ENCODE measurements around the gene MXI1. TPM values are rescaled to one million over a fixed set of nuclear protein-coding genes. Genes with fewer than 3 reads are reported as not detected.
A peak's percentile ranks its signal among the peaks of the same experiment; 100 is the strongest.

The MXI1 gene
- total RNA-seq, 2 experiments from 2014 or later: 24.4 to 26.7 TPM

- Mint-ChIP-seq H3K4me1 (peaks cover under 1% of the 10 kb centered on the region), H3K27ac (no peak overlapping the region), H3K4me3 (no peak overlapping the region), H3K9me3 (no peaks in the 10 kb centered on the region), H3K36me3 (peaks cover 5% of the 10 kb centered on the region), H3K27me3 (no peaks in the 10 kb centered on the region)
- no peak for DNase-seq
Measured at GRCh38 chr10:110284262-110284661, 76.9 kb downstream of the MXI1 start.

GRCh38 chr10:110285501-110285900, 78.1 kb downstream of the MXI1 start:
- Mint-ChIP-seq H3K4me1 (no peaks in the 10 kb centered on the region), H3K9me3 (no peaks in the 10 kb centered on the region), H3K4me3 (no peak overlapping the region), H3K36me3 (peaks cover 5% of the 10 kb centered on the region), H3K27ac (no peak overlapping the region), H3K27me3 (no peaks in the 10 kb centered on the region)
- no peak for DNase-seq

- no peak for DNase-seq
- Mint-ChIP-seq H3K27ac (peak overlapping the region; percentile 12), H3K36me3 (peaks cover 2% of the 10 kb centered on the region), H3K9me3 (no peaks in the 10 kb centered on the region), H3K4me3 (no peak overlapping the region), H3K27me3 (no peaks in the 10 kb centered on the region), H3K4me1 (no peaks in the 10 kb centered on the region)
Measured at GRCh38 chr10:110286841-110287240, 79.4 kb downstream of the MXI1 start.

- H3K27me3 Mint-ChIP-seq: no peaks in the 10 kb centered on the region
- no peak overlapping the region for H3K27ac Mint-ChIP-seq
Measured at GRCh38 chr10:110296966-110297365, 89.6 kb downstream of the MXI1 start.

GRCh38 chr10:110300486-110300986, 93.1 kb downstream of the MXI1 start:
- no peak overlapping the region for H3K4me3 Mint-ChIP-seq
- no peaks in the 10 kb centered on the region for H3K27me3 Mint-ChIP-seq
- DNase-seq: no peak
- no peak overlapping the region for H3K27ac Mint-ChIP-seq
- peaks cover 38% of the 10 kb centered on the region for H3K4me1 Mint-ChIP-seq
- H3K9me3 Mint-ChIP-seq: no peaks in the 10 kb centered on the region
- H3K36me3 Mint-ChIP-seq: peaks cover 43% of the 10 kb centered on the region

More at GRCh38 chr10:110296966-110297365, 89.6 kb downstream of the MXI1 start:
- Mint-ChIP-seq H3K4me1 (peaks cover 21% of the 10 kb centered on the region), H3K9me3 (no peaks in the 10 kb centered on the region), H3K36me3 (peaks cover 25% of the 10 kb centered on the region), H3K4me3 (no peak overlapping the region)
- no peak for DNase-seq

- Mint-ChIP-seq H3K9me3 (no peaks in the 10 kb centered on the region), H3K27me3 (no peaks in the 10 kb centered on the region), H3K4me1 (peaks cover 37% of the 10 kb centered on the region), H3K27ac (peak overlapping the region; percentile 91), H3K4me3 (peak overlapping the region; percentile 96), H3K36me3 (peaks cover 29% of the 10 kb centered on the region)
- DNase-seq: no peak
Measured at GRCh38 chr10:110303681-110304080, 96.3 kb downstream of the MXI1 start.

GRCh38 chr10:110304394-110304779, 97.0 kb downstream of the MXI1 start:
- H3K36me3 Mint-ChIP-seq: peaks cover 29% of the 10 kb centered on the region
- no peaks in the 10 kb centered on the region for H3K27me3 Mint-ChIP-seq
- H3K9me3 Mint-ChIP-seq: no peaks in the 10 kb centered on the region
- DNase-seq: peak; percentile 49
- peaks cover 37% of the 10 kb centered on the region for H3K4me1 Mint-ChIP-seq
- peak overlapping the region; percentile 96 for H3K4me3 Mint-ChIP-seq
- peak overlapping the region; percentile 95 for H3K27ac Mint-ChIP-seq

GRCh38 chr10:110304780-110305421, 97.5 kb downstream of the MXI1 start, which contains the start of gene SMNDC1:
Gene SMNDC1, minus strand, starts transcription at chr10:110304920. Its CDS starts 1,333 bp downstream, at chr10:110303587.
- Mint-ChIP-seq H3K4me1 (peaks cover 37% of the 10 kb centered on the region), H3K36me3 (peaks cover 29% of the 10 kb centered on the region), H3K27ac (peak within 1 kb of the TSS; percentile 95), H3K9me3 (no peaks in the 10 kb centered on the region), H3K27me3 (no peaks in the 10 kb centered on the region), H3K4me3 (peak within 1 kb of the TSS; percentile 96)
- DNase-seq: peak; percentile 95

GRCh38 chr10:110305767-110306451, 98.5 kb downstream of the MXI1 start:
- H3K4me3 Mint-ChIP-seq: peak overlapping the region; percentile 96
- peak overlapping the region; percentile 95 for H3K27ac Mint-ChIP-seq
- H3K9me3 Mint-ChIP-seq: no peaks in the 10 kb centered on the region
- H3K27me3 Mint-ChIP-seq: no peaks in the 10 kb centered on the region
- DNase-seq: peak; percentile 53
- peaks cover 23% of the 10 kb centered on the region for H3K36me3 Mint-ChIP-seq
- H3K4me1 Mint-ChIP-seq: peaks cover 36% of the 10 kb centered on the region

GRCh38 chr10:110306452-110306768, 99.0 kb downstream of the MXI1 start:
- Mint-ChIP-seq H3K4me1 (peaks cover 36% of the 10 kb centered on the region), H3K27me3 (no peaks in the 10 kb centered on the region)

GRCh38 chr10:110307805-110308204, 100.4 kb downstream of the MXI1 start:
- peaks cover 13% of the 10 kb centered on the region for H3K36me3 Mint-ChIP-seq
- H3K4me1 Mint-ChIP-seq: peaks cover 27% of the 10 kb centered on the region
- no peaks in the 10 kb centered on the region for H3K9me3 Mint-ChIP-seq
- H3K4me3 Mint-ChIP-seq: no peak overlapping the region
- H3K27me3 Mint-ChIP-seq: peaks cover 1% of the 10 kb centered on the region
- H3K27ac Mint-ChIP-seq: no peak overlapping the region
- DNase-seq: no peak

More at GRCh38 chr10:110306452-110306768, 99.0 kb downstream of the MXI1 start:
- H3K4me3 Mint-ChIP-seq: no peak overlapping the region
- peaks cover 22% of the 10 kb centered on the region for H3K36me3 Mint-ChIP-seq
- peak overlapping the region; percentile 80 for H3K27ac Mint-ChIP-seq
- no peak for DNase-seq
- H3K9me3 Mint-ChIP-seq: no peaks in the 10 kb centered on the region

- Mint-ChIP-seq H3K9me3 (no peaks in the 10 kb centered on the region), H3K4me1 (peaks cover 18% of the 10 kb centered on the region), H3K4me3 (no peak overlapping the region), H3K27me3 (peaks cover 7% of the 10 kb centered on the region), H3K27ac (no peak overlapping the region), H3K36me3 (no peaks in the 10 kb centered on the region)
- no peak for DNase-seq
Measured at GRCh38 chr10:110310741-110311140, 103.3 kb downstream of the MXI1 start.

- no peaks in the 10 kb centered on the region for H3K9me3 Mint-ChIP-seq
- H3K4me3 Mint-ChIP-seq: no peak overlapping the region
- H3K27ac Mint-ChIP-seq: no peak overlapping the region
- peaks cover 12% of the 10 kb centered on the region for H3K27me3 Mint-ChIP-seq
- H3K4me1 Mint-ChIP-seq: peaks cover 14% of the 10 kb centered on the region
- no peaks in the 10 kb centered on the region for H3K36me3 Mint-ChIP-seq
- DNase-seq: no peak
Measured at GRCh38 chr10:110311357-110311949, 104.0 kb downstream of the MXI1 start.

- Mint-ChIP-seq H3K9me3 (no peaks in the 10 kb centered on the region), H3K4me3 (no peak overlapping the region), H3K27ac (no peak overlapping the region), H3K4me1 (peaks cover 14% of the 10 kb centered on the region), H3K27me3 (peaks cover 12% of the 10 kb centered on the region), H3K36me3 (no peaks in the 10 kb centered on the region)
- DNase-seq: no peak
Measured at GRCh38 chr10:110312206-110312605, 104.8 kb downstream of the MXI1 start.

- DNase-seq: no peak
- Mint-ChIP-seq H3K9me3 (no peaks in the 10 kb centered on the region), H3K27me3 (peaks cover 12% of the 10 kb centered on the region), H3K36me3 (no peaks in the 10 kb centered on the region), H3K4me1 (peaks cover 16% of the 10 kb centered on the region), H3K4me3 (no peak overlapping the region), H3K27ac (no peak overlapping the region)
Measured at GRCh38 chr10:110313674-110314073, 106.3 kb downstream of the MXI1 start.
